Esophagus muscularis mucosa (tissue), 3 donors: ENCODE results near the gene FZD2.

ENCODE experiments used
- EP300 ChIP-seq: sonication (generic); formaldehyde crosslinking; IDR thresholded peaks from one replicate; pipeline ENCODE4 v1.6.1; 2017; ENCODE audit warnings: antibody characterized with exemption
- TF ChIP-seq, protein P1 (sequence below), 3 experiments: fragments of 200-600 bp in 2 of 3; fragments of 450-650 bp in 1 of 3; sonication (generic) in 2 of 3; IDR thresholded peaks; one replicate each; pipeline ENCODE4 v1.5.1; 2017 to 2019; ENCODE audit warnings: antibody characterized with exemption in 3 of 3, mild to moderate bottlenecking in 2 of 3, moderate library complexity in 1 of 3

DNA sequence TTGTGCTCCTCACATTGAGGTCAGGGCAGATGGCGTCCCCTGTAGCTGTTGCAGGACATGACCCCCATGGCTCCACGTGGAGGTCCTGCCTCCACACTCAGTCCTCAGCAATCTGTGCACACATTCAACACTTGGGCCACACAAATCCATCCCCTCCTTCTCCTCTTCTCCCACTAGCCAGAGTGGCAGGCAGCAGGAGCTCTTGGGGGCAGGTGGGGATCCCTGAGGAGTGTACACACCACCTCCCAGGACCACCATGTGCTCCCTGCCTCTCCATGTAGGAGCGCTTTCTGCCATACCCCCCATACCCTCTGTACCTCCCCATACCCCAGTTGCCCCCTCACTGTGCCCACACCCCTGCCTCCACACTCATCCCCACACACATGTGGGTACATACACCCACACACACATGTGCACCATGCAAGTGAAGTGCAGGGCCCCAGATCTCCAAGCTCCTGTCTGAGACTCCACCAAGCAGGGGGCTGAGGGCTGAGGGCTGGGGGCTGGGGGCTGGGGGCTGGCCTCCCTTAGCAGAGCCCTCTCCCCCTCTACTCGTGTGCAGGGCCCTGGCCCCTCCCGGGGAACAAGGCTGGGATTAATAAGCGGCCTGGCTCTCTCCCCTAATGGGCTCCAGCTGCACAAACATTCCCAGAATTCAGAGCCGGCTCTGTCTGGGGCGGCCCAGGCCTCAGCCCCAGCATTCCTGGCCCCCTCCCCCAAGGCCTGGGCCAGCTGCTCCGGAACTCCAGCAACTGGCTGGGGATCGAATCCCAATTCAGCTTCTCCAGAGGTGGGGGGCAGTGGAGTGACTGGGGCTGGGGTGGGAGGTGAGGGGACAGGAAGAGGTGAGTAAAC, 50.8 kb downstream of the FZD2 start:
- TF ChIP-seq, protein P1, sequence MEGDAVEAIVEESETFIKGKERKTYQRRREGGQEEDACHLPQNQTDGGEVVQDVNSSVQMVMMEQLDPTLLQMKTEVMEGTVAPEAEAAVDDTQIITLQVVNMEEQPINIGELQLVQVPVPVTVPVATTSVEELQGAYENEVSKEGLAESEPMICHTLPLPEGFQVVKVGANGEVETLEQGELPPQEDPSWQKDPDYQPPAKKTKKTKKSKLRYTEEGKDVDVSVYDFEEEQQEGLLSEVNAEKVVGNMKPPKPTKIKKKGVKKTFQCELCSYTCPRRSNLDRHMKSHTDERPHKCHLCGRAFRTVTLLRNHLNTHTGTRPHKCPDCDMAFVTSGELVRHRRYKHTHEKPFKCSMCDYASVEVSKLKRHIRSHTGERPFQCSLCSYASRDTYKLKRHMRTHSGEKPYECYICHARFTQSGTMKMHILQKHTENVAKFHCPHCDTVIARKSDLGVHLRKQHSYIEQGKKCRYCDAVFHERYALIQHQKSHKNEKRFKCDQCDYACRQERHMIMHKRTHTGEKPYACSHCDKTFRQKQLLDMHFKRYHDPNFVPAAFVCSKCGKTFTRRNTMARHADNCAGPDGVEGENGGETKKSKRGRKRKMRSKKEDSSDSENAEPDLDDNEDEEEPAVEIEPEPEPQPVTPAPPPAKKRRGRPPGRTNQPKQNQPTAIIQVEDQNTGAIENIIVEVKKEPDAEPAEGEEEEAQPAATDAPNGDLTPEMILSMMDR (IDR thresholded peaks at IDR 0.05): no peak
- TF ChIP-seq EP300: no peak
